Activated naive CD4-positive, alpha-beta T cell treated with Interleukin-2 at 50 U/mL for 16 hours (primary cell): ENCODE data around the gene JTB.
"Not testable (repeated sequence)": the region's sequence is repeated elsewhere in the genome, so short reads cannot be mapped to it uniquely, and the experiment has no call there.

Experiments
- DNase-seq: peaks from one replicate; pipeline ENCODE4 v3.0.0-alpha.2; 2020

The JTB gene

GRCh38 chr1:153977250-153978240 lies at the start of gene JTB:
JTB (minus strand) TSS chr1:153977674; CDS start chr1:153977252, 422 bp downstream.
- DNase-seq, result peak; percentile 86

GRCh38 chr1:154019940-154020339 lies 42.5 kb upstream of the JTB start:
- DNase-seq, result no peak

GRCh38 chr1:154019269-154019668 lies 41.8 kb upstream of the JTB start:
- no peak for DNase-seq

GRCh38 chr1:154014154-154014907 lies 36.9 kb upstream of the JTB start:
- DNase-seq, result no peak

GRCh38 chr1:154012543-154012942 lies 35.1 kb upstream of the JTB start:
- DNase-seq, result not testable (repeated sequence)

GRCh38 chr1:154012129-154012528 lies 34.7 kb upstream of the JTB start:
- no peak for DNase-seq

GRCh38 chr1:154006136-154006535 lies 28.7 kb upstream of the JTB start:
- DNase-seq, result no peak

- no peak for DNase-seq
These were observed 22.9 kb upstream of the JTB start for GRCh38 chr1:154000420-154000819.

GRCh38 chr1:153996882-153997281 lies 19.4 kb upstream of the JTB start:
- DNase-seq, result not testable (repeated sequence)

- DNase-seq, result no peak
These were observed 18.2 kb upstream of the JTB start for GRCh38 chr1:153995640-153996039.

- DNase-seq, result no peak
These were observed 17.7 kb upstream of the JTB start for GRCh38 chr1:153995202-153995601.

GRCh38 chr1:153991806-153992205 lies 14.3 kb upstream of the JTB start:
- no peak for DNase-seq

- DNase-seq, result no peak
These were observed 13.7 kb upstream of the JTB start for GRCh38 chr1:153991151-153991630.

GRCh38 chr1:153990468-153991150 lies 13.1 kb upstream of the JTB start, which contains the start of gene RPS27:
RPS27 (plus strand) TSS chr1:153990762; CDS start chr1:153990797, 35 bp downstream.
- peak; percentile 87 for DNase-seq

- DNase-seq, result no peak
These were observed 10.1 kb upstream of the JTB start for GRCh38 chr1:153987621-153988020.

GRCh38 chr1:153985941-153986761 lies 8.7 kb upstream of the JTB start, which contains the start of gene RAB13:
RAB13 (minus strand) TSS chr1:153986339; CDS start chr1:153986236, 103 bp downstream.
- DNase-seq, result no peak

GRCh38 chr1:153985341-153985912 lies 8.0 kb upstream of the JTB start:
- peak; percentile 39 for DNase-seq

GRCh38 chr1:153984123-153984894 lies 6.8 kb upstream of the JTB start:
- DNase-seq, result no peak

GRCh38 chr1:153981735-153982134 lies 4.3 kb upstream of the JTB start:
- DNase-seq, result not testable (repeated sequence)

- DNase-seq, result not testable (repeated sequence)
These were observed 1.6 kb upstream of the JTB start for GRCh38 chr1:153979091-153979490.
